ENCODE results near the gene PSPH. TPM values are rescaled to one million over a fixed set of nuclear protein-coding genes. Genes with fewer than 3 reads are reported as not detected.
"Not testable (repeated sequence)": the region's sequence is repeated elsewhere in the genome, so short reads cannot be mapped to it uniquely, and the experiment has no call there.

PSPH gene
- total RNA-seq, 2 donors from 2014 or later, result 9.3 to 28.8 TPM

DNA sequence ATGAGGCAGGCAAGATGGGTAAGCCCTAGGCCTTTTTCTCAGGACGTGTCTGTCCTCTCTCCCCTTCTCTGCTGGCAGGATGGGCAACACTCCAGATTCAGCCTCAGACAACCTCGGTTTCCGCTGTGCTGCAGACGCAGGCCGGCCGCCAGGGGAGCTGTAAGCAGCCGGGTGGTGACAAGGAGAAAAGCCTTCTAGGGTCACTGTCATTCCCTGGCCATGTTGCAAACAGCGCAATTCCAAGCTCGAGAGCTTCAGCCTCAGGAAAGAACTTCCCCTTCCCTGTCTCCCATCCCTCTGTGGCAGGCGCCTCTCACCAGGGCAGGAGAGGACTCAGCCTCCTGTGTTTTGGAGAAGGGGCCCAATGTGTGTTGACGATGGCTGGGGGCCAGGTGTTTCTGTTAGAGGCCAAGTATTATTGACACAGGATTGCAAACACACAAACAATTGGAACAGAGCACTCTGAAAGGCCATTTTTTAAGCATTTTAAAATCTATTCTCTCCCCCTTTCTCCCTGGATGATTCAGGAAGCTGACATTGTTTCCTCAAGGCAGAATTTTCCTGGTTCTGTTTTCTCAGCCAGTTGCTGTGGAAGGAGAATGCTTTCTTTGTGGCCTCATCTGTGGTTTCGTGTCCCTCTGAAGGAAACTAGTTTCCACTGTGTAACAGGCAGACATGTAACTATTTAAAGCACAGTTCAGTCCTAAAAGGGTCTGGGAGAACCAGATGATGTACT lies 28.4 kb upstream of the PSPH start:
- DNase-seq (ENCODE audit: low spot score) (no peak), ATAC-seq (no peak)
- Mint-ChIP-seq H3K4me1 (ENCODE audit: low read depth in 2 of 2) (peaks cover 0 to 5% of the 10 kb centered on the region in 2 donors), H3K27me3 (no peaks in the 10 kb centered on the region), H3K9me3 (no peaks in the 10 kb centered on the region), H3K27ac (no peak overlapping the region), H3K4me3 (no peak overlapping the region), H3K36me3 (no peaks in the 10 kb centered on the region)

- Mint-ChIP-seq H3K36me3 (peaks cover 5% of the 10 kb centered on the region), H3K27me3 (no peaks in the 10 kb centered on the region), H3K4me3 (no peak overlapping the region), H3K27ac (no peak overlapping the region), H3K9me3 (no peaks in the 10 kb centered on the region), H3K4me1 (ENCODE audit: low read depth in 2 of 2) (peaks cover 6 to 10% of the 10 kb centered on the region in 2 donors)
- no peak for DNase-seq (ENCODE audit: low spot score)
- no peak for ATAC-seq
Measured at GRCh38 chr7:56078196-56078595, 27.0 kb upstream of the PSPH start.

DNA sequence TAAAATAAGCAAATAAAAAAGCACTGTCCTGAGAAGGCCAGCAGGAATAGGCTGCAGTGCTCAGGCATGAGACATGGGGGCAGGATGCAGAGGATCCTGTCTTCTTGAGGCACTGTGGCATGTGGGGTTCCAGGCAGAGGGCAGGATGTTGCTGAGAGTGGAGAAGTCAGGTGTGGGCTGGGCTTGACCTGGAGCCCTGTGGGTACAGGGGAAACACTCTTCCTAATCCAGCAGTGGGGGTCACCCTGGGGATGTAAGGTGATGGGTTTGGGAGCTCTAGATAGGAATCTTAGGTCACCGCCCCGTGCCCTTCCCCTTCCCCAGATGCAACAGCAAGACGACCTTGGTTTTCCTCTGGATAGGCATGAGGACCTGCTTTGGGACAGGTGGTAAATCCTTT lies 26.4 kb upstream of the PSPH start:
- Mint-ChIP-seq H3K9me3 (no peaks in the 10 kb centered on the region), H3K4me1 (ENCODE audit: low read depth in 2 of 2) (peaks cover 6 to 10% of the 10 kb centered on the region in 2 donors)

GRCh38 chr7:56074371-56074791 lies 23.1 kb upstream of the PSPH start:
- peaks cover 10% of the 10 kb centered on the region for H3K36me3 Mint-ChIP-seq
- no peaks in the 10 kb centered on the region for H3K27me3 Mint-ChIP-seq
- H3K4me3 Mint-ChIP-seq, result no peak overlapping the region
- peaks cover 6 to 8% of the 10 kb centered on the region in 2 donors for H3K4me1 Mint-ChIP-seq (ENCODE audit: low read depth in 2 of 2)
- DNase-seq (ENCODE audit: low spot score), result peak; percentile 83
- peak; percentile 84 to 90 for ATAC-seq
- H3K27ac Mint-ChIP-seq, result peak overlapping the region in 1 of 2 donors; percentile 6
- no peaks in the 10 kb centered on the region for H3K9me3 Mint-ChIP-seq

More for the DNA sequence above, 26.4 kb upstream of the PSPH start:
- Mint-ChIP-seq H3K4me3 (no peak overlapping the region), H3K27me3 (no peaks in the 10 kb centered on the region), H3K27ac (no peak overlapping the region), H3K36me3 (peaks cover 5% of the 10 kb centered on the region)
- no peak for DNase-seq (ENCODE audit: low spot score)
- ATAC-seq, result no peak

DNA sequence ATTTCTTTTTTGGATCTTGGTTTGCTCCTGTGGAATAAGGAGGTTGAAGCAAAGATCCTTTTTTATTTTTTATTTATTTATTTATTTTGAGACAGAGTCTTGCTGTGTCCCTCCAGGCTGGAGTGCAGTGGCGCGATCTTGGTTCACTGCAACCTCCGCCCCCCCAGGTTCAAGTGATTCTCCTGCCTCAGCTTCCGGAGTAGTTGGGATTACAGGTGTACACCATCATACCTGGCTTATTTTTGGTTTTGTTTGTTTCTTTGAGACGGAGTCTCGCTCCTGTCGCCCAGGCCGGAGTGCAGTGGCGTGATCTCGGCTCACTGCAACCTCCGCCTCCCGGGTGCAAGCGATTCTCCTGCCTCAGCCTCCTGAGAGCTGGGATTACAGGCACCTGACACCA lies 15.1 kb upstream of the PSPH start:
- peaks cover 32% of the 10 kb centered on the region for H3K36me3 Mint-ChIP-seq
- ATAC-seq; H3K9me3 Mint-ChIP-seq; H3K4me3 Mint-ChIP-seq; H3K27ac Mint-ChIP-seq; DNase-seq (ENCODE audit: low spot score); H3K27me3 Mint-ChIP-seq: not testable (repeated sequence)
- H3K4me1 Mint-ChIP-seq (ENCODE audit: low read depth in 2 of 2), result peaks cover 25 to 29% of the 10 kb centered on the region in 2 donors

DNA sequence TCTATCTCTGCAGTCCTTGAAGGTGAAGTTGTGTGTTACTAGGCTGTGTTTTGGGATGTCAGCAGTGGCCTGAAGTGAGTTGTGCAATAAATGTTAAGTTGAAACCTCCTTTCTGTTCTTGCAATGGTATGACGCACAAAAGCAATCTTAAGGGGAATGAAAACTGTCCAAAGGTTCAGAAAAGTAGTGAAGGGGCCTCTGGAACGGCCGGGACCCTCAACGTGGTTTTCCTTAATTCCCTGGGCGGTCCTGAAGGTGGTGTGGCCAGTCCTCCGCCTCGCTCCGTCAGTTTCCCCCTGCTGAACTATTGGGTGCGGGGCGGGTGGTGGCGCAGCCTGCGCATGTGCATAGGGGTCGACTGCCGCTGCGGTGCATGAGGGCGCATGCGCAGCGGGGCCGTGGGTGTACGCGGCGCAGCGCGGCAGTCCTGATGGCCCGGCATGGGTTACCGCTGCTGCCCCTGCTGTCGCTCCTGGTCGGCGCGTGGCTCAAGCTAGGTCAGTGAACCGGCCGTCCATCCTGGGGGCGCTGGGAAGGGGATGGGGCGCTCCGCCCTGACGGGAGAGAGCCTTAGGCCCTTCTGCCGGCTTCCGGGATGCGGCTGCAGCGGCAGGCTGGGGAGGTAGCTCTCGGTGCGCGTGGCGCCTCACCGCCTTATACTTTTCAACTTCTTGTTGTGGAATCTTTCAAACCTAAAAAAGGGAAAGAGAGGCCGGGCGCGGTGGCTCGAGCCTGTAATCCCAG lies 12.8 kb upstream of the PSPH start, which contains the start of gene SUMF2:
Gene SUMF2, plus strand, starts transcription at position 405 of the 744 bp plus-strand sequence. Its CDS starts 26 bp downstream, at position 431.
- no peaks in the 10 kb centered on the region for H3K27me3 Mint-ChIP-seq
- H3K9me3 Mint-ChIP-seq, result no peaks in the 10 kb centered on the region
- ATAC-seq, result peak; percentile 95 to 96
- peaks cover 34% of the 10 kb centered on the region for H3K36me3 Mint-ChIP-seq
- DNase-seq (ENCODE audit: low spot score), result peak; percentile 94
- H3K4me3 Mint-ChIP-seq, result peak within 1 kb of the TSS; percentile 91
- peaks cover 25 to 29% of the 10 kb centered on the region in 2 donors for H3K4me1 Mint-ChIP-seq (ENCODE audit: low read depth in 2 of 2)
- H3K27ac Mint-ChIP-seq, result peak within 1 kb of the TSS; percentile 92 to 98

DNA sequence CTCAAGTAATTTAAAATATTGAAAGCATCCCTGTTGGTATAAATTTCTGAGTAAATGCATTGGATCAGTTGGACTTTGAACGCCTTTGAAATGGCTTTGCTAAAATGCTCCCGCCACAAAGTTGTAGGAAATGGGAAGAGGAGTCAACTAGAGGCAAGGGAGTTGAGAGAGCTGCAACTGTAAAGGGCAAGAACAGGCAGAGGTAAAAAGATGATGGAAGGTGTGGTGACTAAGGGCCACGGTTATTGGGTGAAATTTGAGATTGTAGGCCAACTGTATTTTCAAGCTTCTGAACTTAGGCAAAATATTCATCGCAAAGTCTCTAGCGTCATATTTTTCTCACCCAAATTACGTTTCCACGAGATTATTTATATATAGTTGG lies 12.2 kb upstream of the PSPH start:
- ATAC-seq (no peak), DNase-seq (ENCODE audit: low spot score) (no peak)
- no peaks in the 10 kb centered on the region for H3K9me3 Mint-ChIP-seq
- no peaks in the 10 kb centered on the region for H3K27me3 Mint-ChIP-seq
- peaks cover 25 to 27% of the 10 kb centered on the region in 2 donors for H3K4me1 Mint-ChIP-seq (ENCODE audit: low read depth in 2 of 2)
- H3K4me3 Mint-ChIP-seq, result peak overlapping the region; percentile 91
- H3K36me3 Mint-ChIP-seq, result peaks cover 33% of the 10 kb centered on the region
- H3K27ac Mint-ChIP-seq, result peak overlapping the region; percentile 92 to 98

DNA sequence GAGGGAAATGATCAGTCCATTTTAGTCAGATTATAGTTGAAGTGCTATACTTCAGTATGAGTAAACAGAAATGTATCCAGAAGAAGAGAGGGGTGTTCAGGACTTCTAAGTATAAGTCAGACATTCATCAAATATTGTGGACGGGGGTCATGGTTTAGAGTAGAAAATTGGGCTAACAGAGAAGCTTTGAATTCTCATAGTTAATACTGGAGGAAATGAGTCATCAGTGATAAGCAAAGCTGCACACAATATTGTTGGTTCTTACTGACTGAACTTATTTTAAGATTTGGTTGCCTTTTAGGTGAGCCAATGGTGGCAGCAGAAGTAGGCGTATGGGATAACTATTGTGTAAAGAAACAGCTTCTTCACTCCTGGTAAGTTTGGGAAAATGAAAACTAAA lies 11.1 kb upstream of the PSPH start:
- Mint-ChIP-seq H3K27ac (peak overlapping the region; percentile 92 to 98), H3K4me3 (peak overlapping the region; percentile 91), H3K9me3 (no peaks in the 10 kb centered on the region), H3K27me3 (no peaks in the 10 kb centered on the region), H3K4me1 (ENCODE audit: low read depth in 2 of 2) (peaks cover 27 to 30% of the 10 kb centered on the region in 2 donors), H3K36me3 (peaks cover 41% of the 10 kb centered on the region)
- DNase-seq (ENCODE audit: low spot score) (no peak), ATAC-seq (no peak)

DNA sequence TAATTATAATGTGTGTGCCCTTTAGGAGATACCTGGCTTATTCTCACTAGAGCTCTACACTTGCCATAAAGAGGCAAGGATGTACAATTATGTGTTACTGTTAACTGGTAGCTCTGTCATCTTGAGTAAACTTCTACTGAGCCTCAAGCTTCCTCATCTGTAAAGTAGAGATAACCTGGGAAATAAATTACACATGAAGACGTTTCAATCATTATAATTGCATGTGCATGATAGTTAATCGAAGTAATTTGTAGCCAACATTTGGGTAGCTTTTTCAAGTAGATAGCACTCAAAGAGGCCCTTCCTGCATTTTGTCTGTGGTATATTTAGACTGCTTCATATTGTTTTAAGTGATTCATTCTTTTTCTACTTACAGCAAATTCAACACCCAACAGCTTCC lies 2.7 kb upstream of the PSPH start:
- H3K4me1 Mint-ChIP-seq (ENCODE audit: low read depth in 2 of 2), result peaks cover 20 to 35% of the 10 kb centered on the region in 2 donors
- no peaks in the 10 kb centered on the region for H3K27me3 Mint-ChIP-seq
- H3K4me3 Mint-ChIP-seq, result peak overlapping the region; percentile 89
- H3K27ac Mint-ChIP-seq, result peak overlapping the region; percentile 74 to 87
- peaks cover 40% of the 10 kb centered on the region for H3K36me3 Mint-ChIP-seq
- DNase-seq (ENCODE audit: low spot score) (no peak), ATAC-seq (no peak)
- H3K9me3 Mint-ChIP-seq, result no peaks in the 10 kb centered on the region

- H3K36me3 Mint-ChIP-seq, result peaks cover 38% of the 10 kb centered on the region
Measured at GRCh38 chr7:56053379-56053778, 2.1 kb upstream of the PSPH start.

GRCh38 chr7:56051053-56051338 lies 248 bp downstream of the PSPH start:
- DNase-seq (ENCODE audit: low spot score) (no peak), ATAC-seq (no peak)
- H3K4me3 Mint-ChIP-seq, result peak overlapping the region; percentile 89
- H3K36me3 Mint-ChIP-seq, result peaks cover 27% of the 10 kb centered on the region
- H3K27me3 Mint-ChIP-seq, result no peaks in the 10 kb centered on the region
- peaks cover 15 to 31% of the 10 kb centered on the region in 2 donors for H3K4me1 Mint-ChIP-seq (ENCODE audit: low read depth in 2 of 2)
- H3K9me3 Mint-ChIP-seq, result no peaks in the 10 kb centered on the region
- peak overlapping the region; percentile 74 to 87 for H3K27ac Mint-ChIP-seq

More at GRCh38 chr7:56053379-56053778, 2.1 kb upstream of the PSPH start:
- Mint-ChIP-seq H3K27me3 (no peaks in the 10 kb centered on the region), H3K4me3 (peak overlapping the region; percentile 89), H3K27ac (peak overlapping the region; percentile 74 to 87), H3K4me1 (ENCODE audit: low read depth in 2 of 2) (peaks cover 20 to 35% of the 10 kb centered on the region in 2 donors), H3K9me3 (no peaks in the 10 kb centered on the region)
- ATAC-seq (no peak), DNase-seq (ENCODE audit: low spot score) (no peak)

DNA sequence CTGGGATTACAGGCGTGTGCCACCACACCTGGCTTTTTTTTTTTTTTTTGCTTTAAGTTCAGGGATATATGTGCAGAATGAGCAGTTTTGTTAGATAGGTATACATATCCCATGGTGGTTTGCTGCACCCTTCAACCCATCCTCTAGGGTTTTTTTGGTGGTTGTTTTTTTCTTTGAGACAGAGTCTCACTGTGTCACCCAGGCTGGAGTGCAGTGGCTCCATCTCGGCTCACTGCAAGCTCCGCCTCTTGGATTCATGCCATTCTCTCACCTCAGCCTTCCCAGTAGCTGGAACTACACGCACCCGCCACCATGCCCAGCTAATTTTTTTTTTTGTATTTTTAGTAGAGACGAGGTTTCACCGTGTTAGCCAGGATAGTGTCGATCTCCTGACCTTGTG lies 2.5 kb downstream of the PSPH start:
- not testable (repeated sequence) for ATAC-seq; H3K36me3 Mint-ChIP-seq; H3K27me3 Mint-ChIP-seq; H3K27ac Mint-ChIP-seq; H3K4me3 Mint-ChIP-seq; DNase-seq (ENCODE audit: low spot score); H3K9me3 Mint-ChIP-seq
- peaks cover 9 to 13% of the 10 kb centered on the region in 2 donors for H3K4me1 Mint-ChIP-seq (ENCODE audit: low read depth in 2 of 2)

DNA sequence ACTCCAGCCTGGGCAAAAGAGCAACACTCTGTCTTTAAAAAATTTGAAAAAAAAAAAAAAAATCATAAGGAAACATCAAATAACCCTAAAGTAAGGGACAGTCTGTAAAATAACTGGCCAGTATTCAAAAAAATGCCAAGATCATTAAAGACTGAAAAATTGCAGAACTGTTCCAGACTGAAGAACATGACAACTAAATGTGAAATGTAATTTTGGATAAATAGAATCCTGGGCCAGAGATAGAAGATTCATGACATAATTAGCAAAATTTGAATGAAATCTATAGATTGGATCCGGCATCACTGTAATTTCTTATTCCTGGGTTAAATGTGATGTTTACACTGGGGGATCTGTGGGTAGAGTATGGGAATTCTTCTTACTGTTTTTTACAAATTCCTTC lies 3.0 kb downstream of the PSPH start:
- DNase-seq (ENCODE audit: low spot score) (no peak), ATAC-seq (no peak)
- Mint-ChIP-seq H3K4me1 (ENCODE audit: low read depth in 2 of 2) (peaks cover 7 to 8% of the 10 kb centered on the region in 2 donors), H3K27me3 (no peaks in the 10 kb centered on the region), H3K27ac (no peak overlapping the region), H3K9me3 (no peaks in the 10 kb centered on the region), H3K4me3 (no peak overlapping the region), H3K36me3 (peaks cover 4% of the 10 kb centered on the region)

DNA sequence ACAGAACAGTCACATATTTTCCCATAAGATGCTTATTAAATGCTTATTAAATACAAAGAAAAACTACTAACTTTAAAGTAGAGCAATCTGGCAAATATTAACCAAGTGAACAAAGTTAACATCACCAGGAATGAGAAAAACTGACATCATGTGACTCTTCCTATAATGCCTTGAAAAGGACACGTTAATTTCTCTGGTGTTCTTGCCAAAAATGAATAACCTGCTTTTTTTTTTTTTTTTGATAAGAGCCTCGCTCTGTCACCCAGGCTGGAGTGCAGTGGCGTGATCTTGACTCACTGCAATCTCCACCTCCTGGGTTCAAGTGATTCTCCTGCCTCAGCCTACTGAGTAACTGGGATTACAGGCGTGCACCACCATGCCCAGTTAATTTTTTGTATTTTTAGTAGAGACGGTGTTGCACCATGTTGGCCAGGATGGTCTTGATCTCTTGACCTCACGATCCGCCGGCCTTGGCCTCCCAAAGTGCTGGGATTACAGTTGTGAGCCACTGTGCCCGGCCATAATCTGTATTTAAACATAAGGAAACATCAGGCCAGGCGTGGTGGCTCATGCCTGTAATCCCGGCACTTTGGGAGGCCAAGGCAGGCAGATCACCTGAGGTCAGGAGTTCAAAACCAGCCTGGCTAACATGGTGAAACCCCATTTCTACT lies 3.7 kb downstream of the PSPH start:
- H3K9me3 Mint-ChIP-seq; ATAC-seq; H3K4me3 Mint-ChIP-seq; H3K36me3 Mint-ChIP-seq; DNase-seq (ENCODE audit: low spot score); H3K27me3 Mint-ChIP-seq; H3K27ac Mint-ChIP-seq; H3K4me1 Mint-ChIP-seq (ENCODE audit: low read depth in 2 of 2): not testable (repeated sequence)
